ENCODE results near the gene ZFC3H1.

Gene ZFC3H1

GRCh38 chr12:71638499-71638898, 25.1 kb downstream of the ZFC3H1 start:
- in situ Hi-C loops (cut with HindIII; ENCODE audit: low sequenced_read_pairs), result loop anchor here (25.0 kb wide), 1 partner anchor 226 kb away; no protein-coding TSS in a partner anchor

- in situ Hi-C loops (cut with HindIII; ENCODE audit: low sequenced_read_pairs), result loop anchor here (25.0 kb wide), 1 partner anchor 224 kb away; no protein-coding TSS in a partner anchor
Measured at GRCh38 chr12:71636704-71637115, 26.9 kb downstream of the ZFC3H1 start.

- in situ Hi-C loops (cut with HindIII; ENCODE audit: low sequenced_read_pairs), result loop anchor here (25.0 kb wide), 1 partner anchor 215 kb away; no protein-coding TSS in a partner anchor
Measured at GRCh38 chr12:71627438-71628002, 36.1 kb downstream of the ZFC3H1 start.

- in situ Hi-C loops (cut with HindIII; ENCODE audit: low sequenced_read_pairs), result loop anchor here (25.0 kb wide), 1 partner anchor 214 kb away; no protein-coding TSS in a partner anchor
Measured at GRCh38 chr12:71626768-71627167, 36.9 kb downstream of the ZFC3H1 start.

GRCh38 chr12:71626098-71626497, 37.5 kb downstream of the ZFC3H1 start:
- in situ Hi-C loops (cut with HindIII; ENCODE audit: low sequenced_read_pairs), result loop anchor here (25.0 kb wide), 1 partner anchor 214 kb away; no protein-coding TSS in a partner anchor

GRCh38 chr12:71625476-71625875, 38.2 kb downstream of the ZFC3H1 start:
- in situ Hi-C loops (cut with HindIII; ENCODE audit: low sequenced_read_pairs), result loop anchor here (25.0 kb wide), 1 partner anchor 213 kb away; no protein-coding TSS in a partner anchor

GRCh38 chr12:71621938-71622337, 41.7 kb downstream of the ZFC3H1 start:
- in situ Hi-C loops (cut with HindIII; ENCODE audit: low sequenced_read_pairs), result no loop called here

- in situ Hi-C loops (cut with HindIII; ENCODE audit: low sequenced_read_pairs), result no loop called here
Measured at GRCh38 chr12:71610031-71610795, 53.4 kb downstream of the ZFC3H1 start.

GRCh38 chr12:71607494-71608330, 55.9 kb downstream of the ZFC3H1 start:
- in situ Hi-C loops (cut with HindIII; ENCODE audit: low sequenced_read_pairs), result no loop called here

- in situ Hi-C loops (cut with HindIII; ENCODE audit: low sequenced_read_pairs), result no loop called here
Measured at GRCh38 chr12:71605039-71605438, 58.6 kb downstream of the ZFC3H1 start.

- in situ Hi-C loops (cut with HindIII; ENCODE audit: low sequenced_read_pairs), result no loop called here
Measured at GRCh38 chr12:71602761-71603577, 60.7 kb downstream of the ZFC3H1 start.

GRCh38 chr12:71601546-71601945, 62.1 kb downstream of the ZFC3H1 start:
- in situ Hi-C loops (cut with HindIII; ENCODE audit: low sequenced_read_pairs), result no loop called here

- in situ Hi-C loops (cut with HindIII; ENCODE audit: low sequenced_read_pairs), result no loop called here
Measured at GRCh38 chr12:71599210-71599609, 64.4 kb downstream of the ZFC3H1 start.

GRCh38 chr12:71594214-71594948, 69.3 kb downstream of the ZFC3H1 start:
- in situ Hi-C loops (cut with HindIII; ENCODE audit: low sequenced_read_pairs), result no loop called here

- in situ Hi-C loops (cut with HindIII; ENCODE audit: low sequenced_read_pairs), result no loop called here
Measured at GRCh38 chr12:71592841-71593240, 70.8 kb downstream of the ZFC3H1 start.

- in situ Hi-C loops (cut with HindIII; ENCODE audit: low sequenced_read_pairs), result no loop called here
Measured at GRCh38 chr12:71591601-71592000, 72.0 kb downstream of the ZFC3H1 start.

GRCh38 chr12:71589478-71589881, 74.2 kb downstream of the ZFC3H1 start:
- in situ Hi-C loops (cut with HindIII; ENCODE audit: low sequenced_read_pairs), result no loop called here

GRCh38 chr12:71587012-71587411, 76.6 kb downstream of the ZFC3H1 start:
- in situ Hi-C loops (cut with HindIII; ENCODE audit: low sequenced_read_pairs), result no loop called here

GRCh38 chr12:71585218-71585617, 78.4 kb downstream of the ZFC3H1 start:
- in situ Hi-C loops (cut with HindIII; ENCODE audit: low sequenced_read_pairs), result no loop called here

GRCh38 chr12:71584356-71584755, 79.3 kb downstream of the ZFC3H1 start:
- in situ Hi-C loops (cut with HindIII; ENCODE audit: low sequenced_read_pairs), result no loop called here
